ENCODE measurements around the gene BNC2.

- TF ChIP-seq CTCF (IDR thresholded peaks at IDR 0.05; ENCODE audit: low read length) (no peak), EZH2 (optimal IDR thresholded peaks at IDR 0.05; ENCODE audit: low read depth, low read length) (no peak), EZH2phosphoT487 (IDR thresholded peaks at IDR 0.05; ENCODE audit: low read length) (no peak)
Measured at GRCh38 chr9:16752601-16753000, 117.9 kb downstream of the BNC2 start.

Data from MM.1S (cell line).